Cortex of kidney (tissue), 1 donor: ENCODE measurements around the gene NCAM2.

Experiments used
- DNase-seq: peaks from one replicate; lab custom pipeline; 2025; lab: John Stamatoyannopoulos, UW

Gene NCAM2

GRCh38 chr21:21175798-21176334 lies 177.7 kb downstream of the NCAM2 start:
- DNase-seq, result no peak

- DNase-seq, result no peak
Measured at GRCh38 chr21:21177353-21177986, 179.3 kb downstream of the NCAM2 start.

DNA sequence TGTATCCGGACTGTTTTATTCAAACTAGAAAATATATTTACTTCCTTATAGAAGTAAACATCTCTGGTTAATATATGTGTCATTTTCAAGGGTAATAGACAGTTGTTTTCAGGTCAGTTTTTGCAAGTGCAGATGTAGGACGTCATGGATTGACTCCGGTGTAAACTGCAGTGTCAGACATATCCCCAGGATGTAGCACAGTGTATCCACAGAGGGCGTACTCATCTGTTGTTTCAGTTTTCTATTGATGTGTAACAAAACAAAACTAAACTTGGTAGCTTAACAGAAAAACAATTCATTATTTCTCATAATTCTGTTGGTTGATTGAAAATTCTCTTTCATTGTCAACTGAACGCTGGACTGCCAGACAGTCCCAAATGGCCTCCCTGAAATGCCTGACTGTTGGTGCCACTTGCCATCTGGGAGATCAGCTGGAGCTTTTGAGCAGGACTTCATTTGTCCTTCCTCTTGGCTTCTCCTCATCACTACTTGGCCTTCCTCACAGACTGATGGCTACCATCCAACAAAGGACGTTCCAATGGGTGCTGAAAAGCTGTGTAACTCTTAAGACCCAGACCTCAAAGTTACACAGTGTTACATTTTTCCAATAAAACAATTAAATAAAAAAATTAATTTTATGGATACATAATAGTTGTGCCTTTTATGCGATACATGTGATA lies 181.6 kb downstream of the NCAM2 start:
- DNase-seq, result no peak

GRCh38 chr21:21182401-21183010 lies 184.3 kb downstream of the NCAM2 start:
- DNase-seq, result no peak

GRCh38 chr21:21183092-21183491 lies 184.9 kb downstream of the NCAM2 start:
- DNase-seq, result no peak

DNA sequence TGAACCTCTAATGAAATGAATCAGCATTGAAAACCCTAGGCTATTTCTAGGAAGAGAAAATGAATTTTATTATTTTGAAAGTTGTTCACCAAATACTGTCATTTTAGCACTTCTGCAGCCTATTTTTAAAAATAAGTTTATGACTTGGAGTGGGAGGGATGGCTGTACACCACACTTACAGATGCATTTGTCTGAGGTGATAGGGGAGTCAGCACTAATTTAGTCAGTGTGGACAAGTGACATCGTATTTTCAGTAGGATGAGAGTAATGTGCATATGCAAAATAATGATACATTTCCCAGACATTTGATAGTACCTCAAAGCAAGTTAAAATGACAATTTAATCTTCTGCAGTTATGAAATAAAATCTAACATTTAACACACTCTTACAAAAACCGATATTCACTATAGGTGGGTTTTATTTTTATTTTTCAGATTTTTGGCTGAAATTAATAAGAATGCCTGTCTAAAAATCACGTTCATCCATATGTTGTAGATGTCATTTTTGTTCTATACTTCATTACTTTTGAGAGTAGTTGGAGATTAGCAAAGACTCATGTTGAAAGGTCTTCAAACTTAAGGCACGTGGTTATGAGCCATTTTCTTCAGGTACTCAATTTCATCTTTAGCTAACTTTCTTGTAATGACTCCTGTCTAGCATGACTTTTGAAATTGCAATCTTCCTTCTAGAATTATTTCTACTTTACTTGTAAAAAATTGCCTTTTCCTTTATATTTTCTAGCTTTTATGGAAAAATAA lies 186.7 kb downstream of the NCAM2 start:
- DNase-seq, result no peak

GRCh38 chr21:21187579-21187978 lies 189.4 kb downstream of the NCAM2 start:
- DNase-seq, result no peak

- no peak for DNase-seq
Measured at GRCh38 chr21:21188513-21189195, 190.4 kb downstream of the NCAM2 start.

GRCh38 chr21:21195417-21195943 lies 197.3 kb downstream of the NCAM2 start:
- no peak for DNase-seq

DNA sequence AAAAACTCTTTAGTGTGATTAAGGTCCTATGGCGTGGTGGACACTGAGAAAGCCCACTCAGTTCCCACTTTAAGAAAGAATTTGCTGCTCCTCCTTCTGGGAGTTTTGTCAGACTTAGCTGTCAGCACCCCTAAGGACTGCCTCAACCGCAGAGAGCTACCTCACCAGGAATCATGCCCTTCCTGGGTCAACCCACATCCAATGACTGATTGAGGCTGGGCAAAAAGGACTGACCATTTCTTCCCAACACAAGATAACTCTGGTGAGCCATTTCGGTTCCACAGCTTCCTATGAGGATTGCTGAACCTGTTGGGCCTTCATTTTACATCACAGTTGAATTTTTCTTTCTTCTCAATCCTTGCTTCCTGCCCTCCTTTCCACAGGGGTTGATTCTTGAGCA lies 197.9 kb downstream of the NCAM2 start:
- DNase-seq, result no peak

DNA sequence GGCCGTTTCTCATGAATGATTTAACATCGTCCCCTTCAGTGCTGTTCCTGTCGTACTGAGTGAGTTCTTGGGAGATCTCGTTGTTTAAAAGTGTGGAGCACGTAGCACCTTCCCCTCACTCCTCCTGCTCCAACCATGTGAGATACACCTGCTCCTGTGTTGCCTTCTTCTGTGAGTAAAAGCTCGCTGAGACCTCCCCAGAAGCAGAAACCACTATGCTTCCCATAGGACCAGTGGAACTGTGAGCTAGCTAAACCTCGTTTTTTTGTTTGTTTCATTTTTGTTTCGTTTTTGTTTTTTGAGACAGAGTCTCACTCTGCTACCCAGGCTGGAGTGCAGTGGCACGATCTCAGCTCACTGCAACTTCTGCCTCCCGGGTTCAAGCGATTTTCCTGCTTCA lies 198.6 kb downstream of the NCAM2 start:
- DNase-seq, result no peak

- DNase-seq, result no peak
Measured at GRCh38 chr21:21199342-21200102, 201.3 kb downstream of the NCAM2 start.

DNA sequence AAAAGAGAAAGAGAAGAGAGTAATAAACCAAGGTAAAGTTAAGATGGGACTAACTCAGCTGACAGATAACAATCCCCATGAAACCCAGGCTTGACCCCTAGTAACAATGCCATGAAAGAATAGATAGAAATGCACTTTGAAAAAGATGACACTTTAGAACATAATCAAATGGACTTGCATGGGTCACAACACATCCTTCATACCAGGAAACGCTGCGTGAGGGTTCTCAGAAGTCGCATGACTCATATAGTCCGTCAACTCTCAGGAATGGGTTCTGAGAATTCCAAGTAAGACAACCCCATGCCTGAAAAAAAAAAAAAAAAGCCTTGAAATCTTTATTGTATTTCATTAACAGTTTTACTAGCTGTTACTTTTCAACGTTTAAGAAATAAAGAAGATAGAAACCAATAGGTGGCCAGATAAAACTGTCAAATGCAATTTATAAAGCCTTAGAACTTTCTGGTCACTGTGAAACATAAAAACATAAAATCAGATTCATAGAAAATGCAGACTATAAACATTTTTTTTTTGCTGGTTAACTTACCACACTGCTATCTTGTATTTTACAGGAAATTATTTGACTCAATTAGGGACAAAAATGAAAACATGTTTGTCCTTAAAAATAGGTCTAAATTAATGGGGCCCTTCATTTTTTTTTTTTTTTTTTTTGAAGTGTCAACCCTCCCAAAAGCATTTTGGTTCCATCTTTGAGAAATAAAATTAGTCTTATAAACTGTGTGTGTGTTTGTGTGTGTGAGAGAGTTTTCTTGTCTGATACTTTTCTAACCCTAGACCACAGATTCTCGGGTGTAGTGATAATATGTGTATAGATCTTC lies 202.1 kb downstream of the NCAM2 start:
- no peak for DNase-seq

- no peak for DNase-seq
Measured at GRCh38 chr21:21200939-21201615, 202.9 kb downstream of the NCAM2 start.

DNA sequence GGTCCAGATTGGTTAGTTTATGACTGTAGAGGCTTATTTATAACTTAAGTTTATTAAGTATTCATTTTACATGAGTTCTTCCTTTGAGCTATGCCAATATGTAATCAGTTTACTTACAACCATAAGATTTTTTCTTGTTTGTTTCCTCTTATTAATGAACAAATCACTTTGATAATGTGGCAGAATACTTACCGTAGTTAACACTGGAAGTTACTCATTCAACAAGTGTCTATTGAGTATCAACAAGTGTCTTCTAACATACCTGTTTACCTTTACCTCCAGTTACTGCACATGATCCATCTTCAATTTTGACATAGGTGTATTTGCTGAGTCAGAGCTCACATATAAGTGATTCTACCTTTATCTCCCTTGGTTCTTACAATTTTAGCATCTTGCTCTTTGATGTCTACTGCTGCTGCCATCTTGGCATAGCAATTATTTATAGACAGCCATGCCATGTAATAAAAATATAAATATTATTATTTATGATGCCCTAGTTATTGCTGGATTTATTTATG lies 205.7 kb downstream of the NCAM2 start:
- DNase-seq, result no peak

DNA sequence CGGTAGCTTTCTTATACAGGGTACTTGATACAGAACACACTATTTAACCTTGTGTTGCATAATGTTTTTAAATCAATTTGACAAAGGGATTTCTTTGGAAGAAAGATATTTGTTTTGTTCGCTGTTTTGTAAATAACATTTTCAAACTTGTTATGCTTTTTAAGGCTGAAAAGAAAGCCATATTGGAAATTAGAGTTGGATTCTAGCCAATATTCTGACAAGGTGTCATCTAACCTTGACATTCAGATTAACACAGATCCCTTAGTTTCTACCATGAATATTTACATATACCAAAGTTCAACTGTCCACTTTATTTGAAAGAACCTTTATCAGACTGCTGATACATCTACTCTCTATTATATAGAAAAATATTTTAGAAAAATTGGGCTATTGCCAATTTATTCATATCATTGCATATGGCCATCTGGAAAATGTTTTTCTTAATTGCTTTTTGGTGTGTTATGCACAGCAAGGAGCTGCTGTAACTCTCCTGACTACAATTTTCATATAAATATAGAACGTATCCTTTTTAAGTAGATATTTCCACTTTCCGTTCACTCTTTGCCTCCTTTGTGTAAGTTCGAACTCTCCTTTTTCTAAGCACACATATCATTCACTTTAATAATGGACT lies 206.3 kb downstream of the NCAM2 start:
- no peak for DNase-seq

DNA sequence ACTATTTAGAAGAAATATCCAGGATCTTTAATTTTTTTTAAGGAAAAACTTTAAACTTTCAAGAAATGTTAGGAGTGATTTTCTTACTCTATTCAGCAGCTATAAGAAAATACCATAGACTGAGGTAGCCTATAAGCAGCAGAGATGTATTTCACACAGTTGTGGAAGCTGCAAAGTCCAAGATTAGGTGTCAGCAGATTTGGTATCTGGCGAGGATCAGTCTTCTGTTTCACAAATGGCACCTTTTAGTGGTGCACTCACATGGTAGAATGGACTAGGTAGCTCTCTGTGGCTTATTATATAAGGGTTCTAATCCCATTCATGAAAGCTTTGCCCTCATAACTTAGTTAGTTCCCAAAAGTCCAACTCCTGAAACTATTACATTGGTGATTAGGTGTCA lies 207.4 kb downstream of the NCAM2 start:
- DNase-seq, result no peak

GRCh38 chr21:21210552-21210951 lies 212.3 kb downstream of the NCAM2 start:
- DNase-seq, result no peak

DNA sequence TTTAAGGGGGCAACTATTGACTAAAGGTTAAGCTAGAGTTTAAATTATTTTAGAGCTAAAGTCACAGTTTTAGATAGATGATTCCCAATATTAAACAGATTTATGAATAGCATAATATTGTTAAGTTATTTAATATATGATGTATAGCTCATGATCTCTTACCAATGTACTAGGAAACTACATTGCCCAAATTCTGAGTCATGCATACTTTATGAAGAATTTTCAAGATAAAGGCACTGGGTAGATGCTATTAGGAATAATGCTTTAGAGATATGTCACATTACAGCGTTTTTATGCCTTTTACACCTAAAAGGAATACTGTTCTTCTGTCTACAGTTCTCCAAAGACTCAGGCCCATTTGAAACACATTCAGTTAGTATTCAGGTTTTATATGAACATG lies 215.1 kb downstream of the NCAM2 start:
- no peak for DNase-seq
